GM19372 (cell line): ENCODE measurements around the gene NBEA.
"Not testable (repeated sequence)": the region's sequence is repeated elsewhere in the genome, so short reads cannot be mapped to it uniquely, and the experiment has no call there.

ENCODE experiments used
- ATAC-seq: cut with Tn5 transposase; IDR thresholded peaks from one replicate; pipeline ENCODE4 v1.9.1; 2021; ENCODE audit warnings: mild to moderate bottlenecking, low read depth, moderate library complexity; ENCODE audit not compliant: unreplicated experiment

Gene NBEA

DNA sequence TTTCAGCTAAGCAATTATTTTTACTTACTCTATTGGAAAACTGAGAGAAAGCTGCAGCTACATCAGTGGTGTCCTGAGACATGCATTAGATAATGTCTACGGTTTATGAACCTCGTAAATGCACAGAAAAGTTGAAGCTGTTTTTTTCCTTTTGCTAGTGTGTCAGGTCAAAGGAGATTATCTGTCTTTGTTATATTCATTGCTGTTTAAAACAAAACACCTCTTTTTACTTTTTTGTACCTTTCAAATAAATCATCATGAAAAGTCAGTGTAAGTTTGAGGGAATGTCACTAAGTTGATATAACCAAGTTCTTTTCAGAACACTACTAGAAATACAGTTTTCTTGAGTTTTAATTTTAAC lies 2.2 kb downstream of the NBEA start:
- ATAC-seq: no peak

DNA sequence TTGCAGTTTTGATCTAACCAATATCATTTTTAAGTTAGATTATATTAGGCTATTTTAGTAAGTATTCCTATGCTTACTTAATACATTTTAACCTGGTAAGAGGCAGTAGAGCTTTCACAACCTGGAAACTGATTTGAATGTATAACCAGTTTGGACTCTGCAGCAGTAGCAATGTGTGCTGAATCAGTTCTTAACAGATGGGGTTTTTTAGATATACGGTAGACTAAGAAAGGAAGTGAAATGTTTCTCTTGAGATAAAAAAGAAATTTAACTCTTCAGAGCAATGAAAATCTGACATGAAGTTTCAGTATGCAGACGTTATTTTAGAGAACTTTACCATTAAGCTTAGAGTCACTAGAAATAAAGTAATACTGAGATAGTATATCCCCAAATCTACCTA lies 2.7 kb downstream of the NBEA start:
- ATAC-seq: no peak

DNA sequence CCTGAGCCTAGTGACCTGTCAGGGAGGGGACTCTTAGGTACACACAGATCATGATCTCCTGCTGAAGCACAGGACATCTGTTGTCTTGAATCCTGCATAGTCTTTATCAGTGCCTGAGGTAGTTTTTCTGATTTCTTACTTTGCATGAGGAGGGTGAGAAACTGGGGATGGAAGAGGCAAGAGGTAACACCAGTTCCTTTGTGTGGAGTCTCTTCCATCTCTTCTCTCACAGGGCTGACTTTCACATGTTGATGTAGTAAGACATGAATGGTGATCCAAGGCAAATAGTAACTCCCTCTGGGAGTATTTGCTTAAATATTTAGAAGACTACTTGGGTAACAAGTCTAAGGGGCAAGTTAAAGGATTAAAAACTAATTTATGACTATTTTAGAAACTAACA lies 9.5 kb downstream of the NBEA start:
- ATAC-seq: no peak

DNA sequence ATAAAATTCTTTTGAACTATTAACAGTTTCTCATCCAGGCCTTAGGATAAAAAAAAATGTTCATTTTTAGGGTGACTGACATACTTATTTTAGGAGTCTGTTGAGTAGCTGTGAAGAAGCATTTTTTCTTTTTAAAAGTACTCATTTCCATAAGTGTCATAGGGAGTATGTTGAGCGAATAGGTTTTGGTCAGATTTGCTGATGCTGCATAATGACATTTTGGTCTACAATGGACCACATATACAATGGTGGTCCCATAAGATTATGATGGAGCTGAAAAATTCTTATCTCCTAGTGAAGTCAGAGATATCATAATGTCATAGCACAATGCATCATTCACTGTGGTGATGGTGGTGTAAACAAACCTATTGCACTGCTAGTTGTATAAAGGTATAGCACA lies 17.4 kb downstream of the NBEA start:
- no peak for ATAC-seq

DNA sequence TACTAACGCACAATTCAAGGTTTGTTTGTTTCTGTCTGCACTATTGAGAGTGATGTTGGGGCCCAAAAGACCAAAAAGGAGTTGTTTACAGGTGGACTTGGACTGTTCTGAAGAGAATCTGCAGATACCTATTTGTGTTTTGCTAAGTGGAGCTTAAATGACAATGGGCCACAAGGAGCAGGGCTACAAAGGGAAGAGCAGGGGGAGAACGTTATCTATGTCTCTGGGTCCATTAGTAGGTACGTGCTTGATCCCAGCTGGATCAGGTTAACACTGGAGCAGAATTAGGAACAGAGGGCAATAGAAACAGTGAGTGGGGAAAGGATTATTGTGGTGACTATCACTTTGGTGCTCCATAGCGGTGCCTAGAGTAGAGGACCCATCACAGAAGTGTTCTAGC lies 22.5 kb downstream of the NBEA start:
- ATAC-seq: no peak

DNA sequence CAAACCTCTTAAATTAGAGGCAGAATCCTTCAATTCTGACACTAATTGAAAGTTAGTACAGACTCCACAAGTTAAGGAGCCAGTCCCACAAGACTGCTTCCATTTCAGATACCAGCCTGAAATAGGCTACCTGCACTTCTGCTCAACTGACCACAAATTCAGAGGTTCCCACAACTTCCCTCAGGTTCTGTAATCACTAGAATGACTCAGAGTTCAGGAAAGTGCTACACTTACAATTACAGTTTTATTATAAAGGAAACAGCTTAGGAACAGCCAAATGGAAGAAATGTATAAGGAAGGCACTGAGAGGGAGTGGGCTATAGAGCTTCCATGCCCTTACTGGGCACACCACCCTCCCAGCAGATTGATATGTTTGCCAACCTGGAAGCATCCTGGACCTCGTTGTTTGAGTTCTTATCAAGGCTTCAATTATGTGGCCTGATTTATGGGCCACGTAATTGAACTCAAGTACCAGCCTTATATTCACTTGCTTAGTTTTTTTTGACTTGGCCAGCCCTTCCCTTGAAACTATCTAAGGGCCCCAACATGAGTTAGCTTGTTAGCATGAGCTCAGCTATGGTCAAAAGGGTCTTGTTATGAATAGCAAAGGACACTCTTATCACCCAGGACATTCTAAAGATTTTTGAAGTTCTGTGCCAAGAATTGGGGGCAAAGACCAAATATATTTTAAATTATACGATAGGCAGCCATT lies 25.9 kb downstream of the NBEA start:
- no peak for ATAC-seq

DNA sequence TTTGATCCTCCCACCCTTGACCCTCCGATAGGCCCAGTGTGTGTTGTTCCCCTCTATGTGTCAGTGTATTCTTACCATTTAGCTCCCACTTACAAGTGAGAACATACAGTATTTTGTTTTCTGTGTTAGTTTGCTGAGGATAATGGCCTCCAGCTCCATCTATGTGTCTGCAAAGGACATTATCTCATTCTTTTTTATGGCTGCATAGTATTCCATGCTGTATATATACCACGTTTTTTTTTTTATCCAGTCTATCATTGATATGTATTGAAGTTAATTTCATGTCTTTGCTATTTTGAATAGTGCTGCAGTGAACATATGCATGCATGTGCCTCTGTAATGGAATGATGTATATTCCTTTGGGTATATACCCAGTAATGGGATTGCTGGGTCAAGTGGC lies 27.5 kb downstream of the NBEA start:
- not testable (repeated sequence) for ATAC-seq

DNA sequence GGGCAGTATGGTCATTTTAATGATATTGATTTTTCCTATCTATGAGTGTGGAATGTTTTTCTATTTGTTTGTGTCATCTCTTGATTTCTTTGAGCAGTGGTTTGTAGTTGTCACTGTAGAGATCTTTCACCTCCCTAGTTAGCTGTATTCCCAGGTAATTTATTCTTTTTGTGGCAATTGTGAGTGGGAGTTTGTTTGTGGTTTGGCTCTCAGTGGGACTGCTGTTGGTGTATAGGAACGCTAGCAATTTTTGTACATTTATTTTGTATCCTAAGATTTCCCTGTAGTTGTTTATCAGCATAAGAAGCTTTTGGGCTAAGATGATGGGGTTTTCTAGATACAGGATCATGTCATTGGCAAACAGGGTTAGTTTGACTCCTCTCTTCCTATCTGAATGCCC lies 28.9 kb downstream of the NBEA start:
- ATAC-seq: no peak

DNA sequence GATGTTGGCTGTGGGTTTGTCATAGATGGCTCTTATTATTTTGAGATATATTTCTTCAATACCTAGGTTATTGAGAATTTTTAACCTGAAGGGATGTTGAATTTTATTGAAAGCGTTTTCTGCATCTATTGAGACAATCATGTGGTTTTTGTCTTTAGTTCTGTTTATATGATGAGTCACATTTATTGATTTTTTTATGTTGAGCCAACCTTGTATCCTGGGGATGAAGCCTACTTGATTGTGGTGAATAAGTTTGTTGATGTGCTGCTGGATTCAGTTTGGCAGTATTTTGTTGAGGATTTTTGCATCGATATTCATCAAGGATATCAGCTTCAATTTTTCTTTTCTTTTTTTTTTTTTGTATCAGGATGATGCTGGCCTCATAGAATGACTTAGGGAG lies 29.4 kb downstream of the NBEA start:
- no peak for ATAC-seq

DNA sequence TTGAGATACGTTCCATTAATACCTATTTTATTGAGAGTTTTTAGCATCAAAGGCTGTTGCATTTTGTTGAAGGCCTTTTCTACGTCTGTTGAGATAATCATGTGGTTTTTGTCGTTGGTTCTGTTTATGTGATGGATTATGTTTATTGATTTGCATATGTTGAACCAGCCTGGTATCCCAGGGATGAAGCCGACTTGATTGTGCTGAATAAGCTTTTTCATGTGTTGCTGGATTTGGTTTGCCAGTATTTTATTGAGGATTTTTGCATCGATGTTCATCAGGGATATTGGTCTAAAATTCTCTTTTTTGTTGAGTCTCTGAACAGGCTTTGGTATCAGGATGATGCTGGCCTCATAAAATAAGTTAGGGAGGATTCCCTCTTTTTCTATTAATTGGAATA lies 43.1 kb downstream of the NBEA start:
- ATAC-seq: not testable (repeated sequence)

DNA sequence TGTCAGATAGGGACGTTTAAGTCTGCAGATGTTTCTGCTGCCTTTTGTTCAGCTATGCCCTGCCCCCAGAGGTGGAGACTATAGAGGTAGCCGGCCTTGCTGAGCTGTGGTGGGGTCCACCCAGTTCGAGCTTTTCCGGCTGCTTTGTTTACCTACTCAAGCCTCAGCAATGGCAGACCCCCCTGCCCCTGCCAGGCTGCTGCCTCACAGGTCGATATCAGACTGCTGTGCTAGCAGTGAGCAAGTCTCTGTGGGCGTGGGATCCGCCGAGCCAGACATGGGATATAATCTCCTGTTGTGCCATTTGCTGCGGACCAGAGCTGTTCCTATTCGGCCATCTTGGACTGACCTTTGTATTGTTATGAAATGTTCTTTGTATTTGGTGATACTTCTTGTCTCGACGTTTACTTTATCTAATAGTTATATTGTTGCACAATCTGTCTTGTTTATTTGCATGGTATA lies 46.3 kb downstream of the NBEA start:
- no peak for ATAC-seq

DNA sequence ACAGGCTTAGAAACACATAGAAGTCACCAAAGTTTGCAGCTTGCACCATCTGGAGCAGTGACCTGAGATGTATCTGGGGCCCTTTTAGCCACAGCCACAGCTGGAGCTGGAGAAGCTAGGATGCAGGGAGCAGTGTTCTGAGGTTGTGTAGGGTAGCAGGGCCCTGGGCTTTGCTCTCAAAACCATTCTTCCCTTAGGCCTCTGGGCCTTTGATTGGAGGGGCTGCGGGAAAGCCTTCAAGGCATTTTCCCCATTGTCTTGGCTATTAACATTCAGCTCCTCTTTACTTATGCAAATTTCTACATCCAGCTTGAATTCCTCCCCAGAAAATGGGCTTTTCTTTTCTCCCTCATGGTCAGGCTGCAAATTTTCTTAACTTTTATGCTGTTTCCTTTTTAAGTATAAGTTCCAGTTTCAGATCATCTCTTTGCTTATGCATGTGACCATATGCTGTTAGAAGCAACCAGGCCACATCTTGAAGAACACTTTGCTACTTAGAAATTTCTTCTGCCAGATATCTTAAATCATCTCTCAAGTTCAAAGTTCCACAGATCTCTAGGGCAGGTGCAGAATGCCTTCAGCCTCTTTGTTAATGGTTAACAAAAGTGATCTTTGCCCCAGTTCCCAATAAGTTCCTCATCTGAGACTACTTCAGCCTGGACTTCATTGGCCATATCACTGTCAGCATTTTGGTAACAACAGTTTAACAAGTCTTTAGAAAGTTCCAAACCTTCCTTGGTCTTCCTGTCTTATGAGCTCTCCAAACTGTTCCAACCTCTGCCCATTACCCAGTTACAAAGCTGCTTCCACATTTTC lies 48.5 kb downstream of the NBEA start:
- ATAC-seq: no peak

DNA sequence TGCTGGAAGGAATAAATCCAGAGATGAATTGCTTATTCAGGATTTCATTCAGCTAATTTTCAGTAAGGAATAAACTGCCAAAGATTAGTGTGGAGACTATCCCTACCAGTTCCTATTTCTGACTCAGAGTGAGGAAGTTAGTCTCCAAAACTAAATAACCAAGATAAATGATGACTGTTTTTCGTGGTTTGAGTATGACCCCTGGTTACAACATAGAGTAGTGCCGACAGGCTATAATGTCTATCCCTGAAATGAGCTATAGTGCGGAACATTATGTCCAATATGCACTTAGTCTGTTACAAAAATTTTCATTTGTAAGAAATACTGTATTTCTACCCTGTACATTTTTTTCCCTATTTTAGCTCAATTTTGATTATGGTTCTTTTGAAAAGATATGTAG lies 51.4 kb downstream of the NBEA start:
- no peak for ATAC-seq

DNA sequence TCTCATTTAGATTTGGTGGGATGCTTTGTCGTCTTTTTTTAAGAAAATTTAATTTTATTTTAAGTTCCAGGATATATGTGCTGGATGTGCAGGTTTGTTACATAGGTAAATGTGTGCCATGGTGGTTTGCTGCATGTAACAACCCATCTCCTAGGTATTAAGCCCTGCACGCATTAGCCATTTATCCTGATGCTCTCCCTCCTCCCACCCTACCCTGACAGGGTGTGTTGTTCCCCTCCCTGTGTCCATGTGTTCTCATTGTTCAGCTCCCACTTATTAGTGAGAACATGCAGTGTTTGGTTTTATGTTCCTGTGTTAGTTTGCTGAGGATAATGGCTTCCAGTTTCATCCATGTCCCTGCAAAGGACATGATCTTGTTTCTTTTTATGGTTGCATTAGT lies 61.7 kb downstream of the NBEA start:
- not testable (repeated sequence) for ATAC-seq

DNA sequence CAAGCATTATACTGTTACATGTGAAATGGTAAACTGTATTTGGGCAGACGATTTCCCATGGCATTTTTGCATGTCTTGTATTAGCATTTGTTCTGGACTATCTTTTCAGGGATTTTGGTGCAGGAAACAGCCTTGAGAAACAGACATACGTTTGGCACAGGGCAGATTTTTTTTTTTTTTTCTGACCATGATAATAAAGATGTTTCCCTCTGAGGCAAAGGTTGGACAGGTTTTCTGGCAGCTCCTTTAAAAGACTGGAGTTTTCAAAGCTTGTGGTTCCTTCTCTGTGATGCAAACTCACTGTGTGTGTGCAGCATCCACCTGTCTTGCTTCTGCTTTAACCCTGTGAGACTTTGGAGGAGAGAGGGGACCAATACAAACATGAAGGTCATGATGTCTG lies 63.0 kb downstream of the NBEA start:
- no peak for ATAC-seq

DNA sequence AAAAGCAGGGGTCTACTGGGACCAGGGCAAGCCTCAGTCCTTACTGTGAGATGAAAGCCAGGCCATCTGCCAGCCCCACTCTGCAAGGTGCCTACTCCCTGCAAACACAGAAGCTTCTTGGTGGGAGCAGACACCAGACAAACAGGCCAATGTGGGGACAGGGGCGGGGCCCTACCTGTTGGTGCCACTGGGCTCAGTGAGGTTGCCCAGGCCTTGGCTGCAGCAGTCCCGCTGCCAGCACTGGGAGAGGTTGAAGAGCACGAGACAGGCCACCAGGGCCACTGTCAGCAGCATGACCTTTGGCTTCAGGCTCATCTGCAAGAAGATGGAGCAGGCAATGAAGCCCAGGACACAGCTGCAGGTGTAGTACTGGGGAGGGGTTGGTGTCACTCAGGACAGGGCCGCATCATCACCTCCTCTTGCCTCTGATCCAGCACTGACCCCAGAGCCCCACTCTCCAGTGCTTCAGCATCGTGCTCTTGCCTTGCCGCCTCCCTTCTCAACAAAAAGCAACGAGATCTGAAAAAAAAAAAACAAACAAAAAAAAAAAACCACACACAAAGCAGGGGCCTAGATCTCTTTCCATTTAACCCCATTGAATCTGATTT lies 72.6 kb downstream of the NBEA start:
- ATAC-seq: no peak

DNA sequence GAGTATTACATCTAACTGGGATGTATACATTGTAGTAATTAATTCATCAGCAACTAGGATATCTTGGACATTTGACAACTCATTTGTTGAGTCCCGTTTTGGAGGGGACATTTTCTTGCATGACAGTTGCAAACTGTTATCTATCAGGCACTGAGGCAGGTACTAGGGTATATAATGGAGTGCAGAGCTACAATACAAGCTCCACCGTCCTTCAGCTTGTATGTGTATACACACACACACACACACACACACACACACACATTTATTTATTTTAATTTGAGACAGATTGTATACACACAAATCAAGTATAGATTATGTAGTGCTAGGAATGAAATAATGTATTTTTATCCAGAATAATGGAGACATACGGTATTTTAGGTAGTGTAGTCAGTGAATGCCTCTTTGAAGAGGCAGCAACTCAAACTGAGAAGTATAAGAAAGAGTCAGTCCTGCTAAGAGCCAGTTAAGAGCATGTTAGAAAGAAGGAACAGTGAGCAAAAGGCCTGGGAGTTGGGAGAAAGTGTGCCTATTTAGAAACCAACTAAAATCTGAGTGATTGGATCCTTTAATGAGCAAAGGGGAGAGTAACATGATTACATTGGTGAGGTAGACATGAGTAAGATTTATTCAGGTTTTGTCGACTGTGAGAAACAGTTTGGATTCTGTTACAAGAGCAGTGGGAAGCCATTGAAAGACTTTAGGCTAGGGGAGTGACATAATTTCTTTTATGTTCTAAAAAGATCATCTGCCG lies 74.5 kb downstream of the NBEA start:
- ATAC-seq: no peak

DNA sequence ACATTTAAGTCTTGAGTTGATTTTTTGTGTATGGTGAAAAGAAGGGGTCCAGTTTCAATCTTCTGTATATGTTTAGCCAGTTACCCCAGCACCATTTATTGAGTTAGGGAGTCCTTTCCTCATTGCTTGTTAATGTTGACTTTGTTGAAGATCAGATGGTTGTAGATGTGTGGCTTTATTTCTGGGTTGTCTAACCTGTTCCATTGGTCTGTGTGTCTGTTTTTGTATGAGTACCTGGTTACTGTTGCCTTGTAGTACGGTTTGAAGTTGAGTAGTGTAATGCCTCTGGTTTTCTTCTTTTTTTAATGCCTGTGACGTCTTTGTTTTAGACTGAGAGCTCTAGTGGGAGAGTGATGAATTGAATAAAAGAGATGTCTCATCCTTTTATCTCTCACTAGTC lies 83.2 kb downstream of the NBEA start:
- no peak for ATAC-seq

DNA sequence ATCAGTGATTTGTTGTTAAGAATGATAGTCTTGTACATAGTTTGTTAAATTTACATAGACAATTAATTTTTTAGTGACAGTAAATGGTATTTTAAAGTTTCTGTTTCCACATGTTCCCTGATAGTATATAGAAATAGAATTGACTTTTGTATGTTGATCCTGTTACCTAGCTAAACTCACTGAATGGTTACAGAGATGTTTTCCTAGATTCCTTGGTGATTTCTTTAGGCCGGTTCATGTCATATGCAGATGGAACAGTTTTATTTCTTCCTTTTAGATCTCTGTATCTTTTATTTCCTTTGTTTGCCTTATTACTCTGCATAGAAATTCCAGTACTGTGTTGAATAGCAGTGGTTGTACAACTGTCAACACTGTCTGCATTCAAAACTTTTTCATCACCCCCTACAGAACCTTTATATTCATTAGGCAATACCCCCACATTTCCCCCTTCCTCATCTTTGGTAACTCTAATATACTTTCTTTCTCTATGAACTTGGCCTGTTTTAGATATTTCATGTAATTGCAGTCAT lies 86.3 kb downstream of the NBEA start:
- ATAC-seq: no peak

DNA sequence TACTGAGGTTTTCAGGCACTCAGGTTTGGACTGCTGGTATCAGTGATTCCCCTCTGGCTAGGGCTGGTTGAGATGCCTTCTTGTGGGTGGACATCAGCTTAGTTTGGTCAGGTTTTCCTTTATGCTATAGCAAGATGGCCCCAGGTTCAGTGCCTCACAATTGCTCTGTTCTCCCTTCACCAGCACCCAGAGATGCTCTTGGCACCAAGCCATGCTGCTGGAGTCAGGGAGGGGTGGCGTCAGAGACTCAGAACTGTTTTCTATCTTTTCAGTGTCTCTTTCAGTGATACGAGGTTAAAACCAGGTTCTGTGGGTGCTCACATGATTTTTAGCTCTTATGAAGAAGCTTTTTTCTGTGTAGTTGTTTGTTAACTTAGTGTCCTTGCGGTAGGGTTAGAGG lies 96.9 kb downstream of the NBEA start:
- ATAC-seq: no peak

DNA sequence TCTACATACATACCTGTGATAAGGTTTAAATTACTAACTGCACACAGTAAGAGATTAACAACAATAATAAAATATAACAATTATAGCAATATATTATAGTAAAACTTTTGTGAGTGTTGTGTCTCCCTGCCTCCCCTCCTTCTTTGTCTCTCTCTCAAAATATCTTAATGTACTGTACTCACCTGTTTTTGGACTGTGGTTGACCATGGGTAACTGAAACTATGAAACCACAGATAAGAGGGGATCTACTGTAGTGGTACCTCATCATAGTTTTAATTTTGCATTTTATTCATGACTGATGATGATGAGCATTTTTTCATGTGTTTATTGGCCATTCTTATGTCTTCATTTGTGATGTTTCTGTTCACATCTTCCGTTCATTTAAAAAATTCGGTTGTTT lies 104.5 kb downstream of the NBEA start:
- no peak for ATAC-seq
